CD4-positive, alpha-beta T cell (primary cell): ENCODE data around the gene MAPK8IP1. TPM values are rescaled to one million over a fixed set of nuclear protein-coding genes. Genes with fewer than 3 reads are reported as not detected.

Source experiments
- ATAC-seq: fragments of 200-7000 bp; cut with Tn5 transposase; one replicate; pipeline ENCODE4 v1.10.0; 2022; ENCODE audit warnings: mild to moderate bottlenecking; ENCODE audit not compliant: poor library complexity
- CTCF ChIA-PET: fragments of 350-600 bp; sonication (Branson Sonifier 250); formaldehyde crosslinking; loops from one replicate; lab custom pipeline; 2021; ENCODE audit warnings: antibody characterized with exemption, inconsistent platforms; lab: Charles Lee
- POLR2A ChIA-PET: fragments of 350-600 bp; sonication (Branson Sonifier 250); formaldehyde crosslinking; loops from one replicate; lab custom pipeline; 2021; ENCODE audit warnings: antibody characterized with exemption, inconsistent platforms; lab: Charles Lee
- DNase-seq, 14 experiments: peaks; one replicate each; pipeline ENCODE4 v3.0.0-alpha.2; 2013 to 2020; ENCODE audit warnings: mixed read lengths in 2 of 14
- H3K27ac ChIP-seq, 2 donors: one replicate each; pipeline versions ENCODE4 v1.5.1 to v1.7.0; 2013; ENCODE audit warnings: low read length in 2 of 2, low read depth in 1 of 2, mild to moderate bottlenecking in 1 of 2
- H3K27me3 ChIP-seq, 2 experiments: 1 replicate in 1 of 2; 2 replicates in 1 of 2; pipeline versions ENCODE4 v1.6.1 to v1.7.0; 2013; ENCODE audit warnings: low read length in 2 of 2, control low read depth in 1 of 2, mild to moderate bottlenecking in 1 of 2, moderate library complexity in 1 of 2; ENCODE audit not compliant: insufficient read depth in 2 of 2, control insufficient read depth in 1 of 2
- H3K36me3 ChIP-seq: one replicate; pipeline ENCODE4 v1.6.1; 2013; ENCODE audit warnings: low read length, control low read depth; ENCODE audit not compliant: insufficient read depth
- H3K4me1 ChIP-seq: one replicate; pipeline ENCODE4 v1.6.1; 2013; ENCODE audit warnings: low read length, control low read depth; ENCODE audit not compliant: insufficient read depth
- H3K4me3 ChIP-seq: one replicate; pipeline ENCODE4 v1.5.1; 2013; ENCODE audit warnings: mild to moderate bottlenecking, low read length, moderate library complexity
- H3K9me3 ChIP-seq, 2 experiments: 1 replicate in 1 of 2; 2 replicates in 1 of 2; pipeline versions ENCODE4 v1.6.1 to v1.7.0; 2013; ENCODE audit warnings: low read length in 2 of 2, mild to moderate bottlenecking in 2 of 2, control low read depth in 1 of 2, moderate library complexity in 1 of 2; ENCODE audit not compliant: control insufficient read depth in 1 of 2, insufficient read depth in 1 of 2
- H3K27ac Mint-ChIP-seq: one replicate; pipeline ENCODE4 v1.8.0; 2020; ENCODE audit warnings: mixed read lengths
- H3K27me3 Mint-ChIP-seq: one replicate; pipeline ENCODE4 v1.8.0; 2021; ENCODE audit warnings: mixed read lengths
- H3K36me3 Mint-ChIP-seq: one replicate; pipeline ENCODE4 v1.8.0; 2021; ENCODE audit warnings: low read depth, mixed read lengths
- H3K4me1 Mint-ChIP-seq: one replicate; pipeline ENCODE4 v1.8.0; 2021; ENCODE audit warnings: low read depth, mixed read lengths
- H3K4me3 Mint-ChIP-seq: one replicate; pipeline ENCODE4 v1.8.0; 2020; ENCODE audit warnings: mild to moderate bottlenecking, mixed read lengths
- H3K9me3 Mint-ChIP-seq: one replicate; pipeline ENCODE4 v1.8.0; 2020; ENCODE audit warnings: mixed read lengths
- intact Hi-C, 2 experiments: fragments of 100-400 bp; cut with DNase I in 1 of 2; cut with micrococcal nuclease in 1 of 2; formaldehyde crosslinking; loops; one replicate each; pipeline versions ENCODE4 v1.15.1 to v1.9.0; 2023 to 2025; cut with DNase I, micrococcal nuclease
- total RNA-seq, 174 experiments: library from RNA in 2 of 174; stranded (reverse) in 2 of 174; gene quantifications; one replicate each; pipeline ENCODE4 v1.2.3 and lab custom pipeline; 2021 to 2026
- TF ChIP-seq, protein P1 (sequence below): fragments of 200-600 bp; IDR thresholded peaks from one replicate; pipeline ENCODE4 v1.8.0; 2022; ENCODE audit warnings: antibody characterized with exemption, mild to moderate bottlenecking

The MAPK8IP1 gene
- total RNA-seq, 2 experiments from 2014 or later, result 2.3 to 2.4 TPM

DNA sequence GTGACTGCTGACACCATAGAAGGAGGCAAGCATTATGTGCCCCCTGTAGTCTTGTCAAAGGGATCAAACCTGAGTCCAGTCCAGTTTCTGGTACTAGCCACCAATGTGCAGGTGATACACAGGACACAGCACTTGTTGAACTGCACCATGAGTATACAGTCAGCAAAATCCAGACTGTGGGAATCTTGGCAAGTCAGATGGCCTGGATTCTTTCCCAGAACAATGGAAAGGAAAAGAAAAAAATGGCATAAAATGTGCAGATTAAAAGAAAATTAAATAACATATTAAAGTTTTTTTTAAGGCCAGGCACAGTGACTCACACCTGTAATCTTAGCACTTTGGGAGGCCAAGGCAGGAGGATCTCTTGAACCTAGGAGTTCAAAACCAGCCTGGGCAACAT is 21.4 kb upstream of the MAPK8IP1 start:
- Histone ChIP-seq H3K9me3 (no peaks in the 10 kb centered on the region), H3K4me3 (no peak overlapping the region), H3K36me3 (peaks cover 90% of the 10 kb centered on the region), H3K4me1 (no peaks in the 10 kb centered on the region), H3K27me3 (no peaks in the 10 kb centered on the region), H3K27ac (no peak overlapping the region)
- no peak for DNase-seq
- intact Hi-C loops, result no loop called here
- Mint-ChIP-seq H3K9me3 (no peaks in the 10 kb centered on the region), H3K27ac (no peak overlapping the region), H3K36me3 (peaks cover 95% of the 10 kb centered on the region), H3K4me3 (no peak overlapping the region), H3K4me1 (no peaks in the 10 kb centered on the region), H3K27me3 (no peaks in the 10 kb centered on the region)
- TF ChIP-seq, protein P1, sequence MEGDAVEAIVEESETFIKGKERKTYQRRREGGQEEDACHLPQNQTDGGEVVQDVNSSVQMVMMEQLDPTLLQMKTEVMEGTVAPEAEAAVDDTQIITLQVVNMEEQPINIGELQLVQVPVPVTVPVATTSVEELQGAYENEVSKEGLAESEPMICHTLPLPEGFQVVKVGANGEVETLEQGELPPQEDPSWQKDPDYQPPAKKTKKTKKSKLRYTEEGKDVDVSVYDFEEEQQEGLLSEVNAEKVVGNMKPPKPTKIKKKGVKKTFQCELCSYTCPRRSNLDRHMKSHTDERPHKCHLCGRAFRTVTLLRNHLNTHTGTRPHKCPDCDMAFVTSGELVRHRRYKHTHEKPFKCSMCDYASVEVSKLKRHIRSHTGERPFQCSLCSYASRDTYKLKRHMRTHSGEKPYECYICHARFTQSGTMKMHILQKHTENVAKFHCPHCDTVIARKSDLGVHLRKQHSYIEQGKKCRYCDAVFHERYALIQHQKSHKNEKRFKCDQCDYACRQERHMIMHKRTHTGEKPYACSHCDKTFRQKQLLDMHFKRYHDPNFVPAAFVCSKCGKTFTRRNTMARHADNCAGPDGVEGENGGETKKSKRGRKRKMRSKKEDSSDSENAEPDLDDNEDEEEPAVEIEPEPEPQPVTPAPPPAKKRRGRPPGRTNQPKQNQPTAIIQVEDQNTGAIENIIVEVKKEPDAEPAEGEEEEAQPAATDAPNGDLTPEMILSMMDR, result no peak
- ATAC-seq, result no peak
- CTCF ChIA-PET, result no interaction called here
- POLR2A ChIA-PET, result no interaction called here

DNA sequence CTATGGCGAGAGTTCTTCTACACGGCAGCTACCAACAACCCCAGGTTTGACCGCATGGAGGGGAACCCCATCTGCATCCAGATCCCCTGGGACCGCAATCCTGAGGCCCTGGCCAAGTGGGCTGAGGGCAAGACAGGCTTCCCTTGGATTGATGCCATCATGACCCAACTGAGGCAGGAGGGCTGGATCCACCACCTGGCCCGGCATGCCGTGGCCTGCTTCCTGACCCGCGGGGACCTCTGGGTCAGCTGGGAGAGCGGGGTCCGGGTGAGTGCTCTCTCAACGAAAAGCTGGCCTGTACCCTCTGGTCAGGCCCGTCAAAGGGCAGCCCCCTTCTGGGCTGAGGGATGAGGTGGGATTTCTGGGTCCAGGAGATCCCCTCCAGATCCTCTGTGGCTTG is 15.9 kb upstream of the MAPK8IP1 start:
- Histone ChIP-seq H3K27ac (no peak overlapping the region), H3K4me3 (no peak overlapping the region), H3K4me1 (no peaks in the 10 kb centered on the region), H3K36me3 (peaks cover 89% of the 10 kb centered on the region), H3K9me3 (no peaks in the 10 kb centered on the region), H3K27me3 (no peaks in the 10 kb centered on the region)
- POLR2A ChIA-PET, result no interaction called here
- no peak for DNase-seq
- H3K27ac Mint-ChIP-seq, result no peak overlapping the region
- CTCF ChIA-PET, result no interaction called here
- H3K4me1 Mint-ChIP-seq, result no peaks in the 10 kb centered on the region
- peaks cover 99% of the 10 kb centered on the region for H3K36me3 Mint-ChIP-seq
- TF ChIP-seq, protein P1, result no peak
- H3K9me3 Mint-ChIP-seq, result no peaks in the 10 kb centered on the region
- no peak overlapping the region for H3K4me3 Mint-ChIP-seq
- H3K27me3 Mint-ChIP-seq, result no peaks in the 10 kb centered on the region
- intact Hi-C loops, result no loop called here
- no peak for ATAC-seq

DNA sequence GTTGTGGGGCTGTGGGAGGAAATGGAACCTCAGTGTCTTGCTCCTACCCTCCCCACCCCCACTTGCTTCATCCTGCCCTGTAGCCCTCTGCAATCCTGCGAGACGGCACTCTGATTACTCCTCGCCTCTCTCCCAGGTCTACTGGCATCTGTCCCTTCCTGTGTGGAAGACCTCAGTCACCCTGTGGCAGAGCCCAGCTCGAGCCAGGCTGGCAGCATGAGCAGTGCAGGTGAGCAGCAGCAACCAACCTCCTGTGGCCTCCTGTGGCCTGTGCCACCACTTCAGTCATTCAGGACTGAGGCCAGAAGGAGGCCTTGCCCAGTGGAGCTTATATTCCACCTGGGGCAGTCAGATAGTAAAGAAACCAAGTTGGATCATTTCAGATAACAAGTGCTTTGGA is 14.7 kb upstream of the MAPK8IP1 start:
- Histone ChIP-seq H3K4me3 (no peak overlapping the region), H3K36me3 (peaks cover 92% of the 10 kb centered on the region), H3K9me3 (no peaks in the 10 kb centered on the region), H3K27me3 (no peaks in the 10 kb centered on the region), H3K27ac (no peak overlapping the region), H3K4me1 (no peaks in the 10 kb centered on the region)
- Mint-ChIP-seq H3K4me3 (no peak overlapping the region), H3K27ac (no peak overlapping the region), H3K9me3 (no peaks in the 10 kb centered on the region), H3K36me3 (peaks cover 97% of the 10 kb centered on the region), H3K27me3 (no peaks in the 10 kb centered on the region), H3K4me1 (no peaks in the 10 kb centered on the region)
- intact Hi-C loops, result loop anchor here (10.0 kb wide), 1 partner anchor 134 kb away; no protein-coding TSS in a partner anchor
- TF ChIP-seq, protein P1, result no peak
- ATAC-seq (no peak), DNase-seq (no peak)
- CTCF ChIA-PET, result no interaction called here
- POLR2A ChIA-PET, result no interaction called here
